Measurements from ENCODE around the gene TTC9B. TPM values are rescaled to one million over a fixed set of nuclear protein-coding genes. Genes with fewer than 3 reads are reported as not detected.

The TTC9B gene
- total and polyA plus RNA-seq, 2 of the 4 experiments (the other 2 are of a cell fraction), result not detected

DNA sequence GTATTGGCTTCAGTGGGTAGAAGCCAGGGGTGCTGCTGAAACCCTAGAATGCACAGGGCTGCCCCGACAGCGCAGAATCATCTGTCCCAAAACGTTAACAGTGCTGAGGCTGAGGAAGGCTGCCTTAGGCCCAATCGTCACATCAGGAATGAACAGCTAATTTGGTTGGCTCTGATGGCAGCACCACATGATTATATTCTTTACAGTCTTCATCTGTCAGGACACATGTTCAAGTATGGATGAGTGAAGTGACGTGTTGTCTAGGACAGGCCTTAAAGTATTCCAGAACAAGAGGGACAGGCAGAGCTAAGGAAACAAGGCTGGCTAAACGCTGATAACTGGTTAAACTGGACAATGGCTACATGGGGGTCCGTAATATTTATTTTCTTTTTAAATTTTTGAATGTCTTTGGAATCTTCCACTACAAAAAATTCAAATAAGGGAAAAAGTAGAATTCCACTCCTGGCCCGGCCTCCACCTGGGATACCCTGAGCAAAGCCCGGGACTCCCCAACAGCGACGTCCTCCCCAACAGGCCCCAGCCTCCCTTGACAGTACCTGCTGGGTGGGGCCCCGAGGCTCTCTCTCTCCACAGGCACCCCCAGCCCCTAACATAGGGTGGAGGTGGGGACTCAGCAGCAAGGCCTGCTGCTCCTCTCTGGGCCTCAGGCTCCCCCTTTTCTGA is 23.1 kb upstream of the TTC9B start:
- Histone ChIP-seq H2BK15ac (ENCODE audit: low read depth, low read length) (no peak overlapping the region), H3K56ac (ENCODE audit: extremely low read depth, insufficient read depth, low read length) (no peak overlapping the region), H3K23ac (ENCODE audit: low read depth, low read length) (no peak overlapping the region), H3K4me2 (ENCODE audit: low read depth, low read length) (no peak overlapping the region), H3K9me1 (ENCODE audit: insufficient read depth, low read length) (peaks cover 9% of the 10 kb centered on the region; the same call in 1 of the 2 replicates), H3K27me3 (ENCODE audit: control insufficient read depth, insufficient read depth, low read length) (no peaks in the 10 kb centered on the region), H4K91ac (ENCODE audit: insufficient read depth, low read depth, low read length) (no peak overlapping the region), H3K14ac (replicated peaks; ENCODE audit: low read depth, low read length) (no peak overlapping the region), H2BK20ac (ENCODE audit: low read depth, low read length) (no peak overlapping the region), H2AK5ac (ENCODE audit: low read depth, low read length) (no peak overlapping the region), H2BK120ac (ENCODE audit: low read depth, low read length) (no peak overlapping the region), H2AFZ (replicated peaks; ENCODE audit: low read length, poor library complexity) (no peak overlapping the region), H3K36me3 (ENCODE audit: control insufficient read depth, insufficient read depth, low read length) (peaks cover 53% of the 10 kb centered on the region), H4K20me1 (ENCODE audit: insufficient read depth, low read length) (peaks cover 3% of the 10 kb centered on the region), H4K8ac (ENCODE audit: low read depth in 2 of 2, low read length in 2 of 2) (no peak overlapping the region), H3K4me3 (ENCODE audit: insufficient read depth, low read depth, low read length) (no peak overlapping the region), H3K9me3 (ENCODE audit: control insufficient read depth, insufficient read depth, low read length) (no peaks in the 10 kb centered on the region), H3K9ac (ENCODE audit: low read depth, low read length) (no peak overlapping the region), H4K5ac (ENCODE audit: low read depth, low read length) (no peak overlapping the region), H3K27ac (ENCODE audit: insufficient read depth, low read length) (no peak overlapping the region), H3K4ac (ENCODE audit: low read depth, low read length) (no peak overlapping the region), H2BK5ac (ENCODE audit: low read depth, low read length, poor library complexity, severe bottlenecking) (no peak overlapping the region), H3K18ac (ENCODE audit: low read depth, low read length) (no peak overlapping the region), H2AK9ac (replicated peaks; ENCODE audit: low read depth, low read length, poor library complexity) (no peak overlapping the region), H3K4me1 (ENCODE audit: control insufficient read depth, insufficient read depth, low read length) (no peaks in the 10 kb centered on the region), H3K79me1 (ENCODE audit: low read depth in 1 of 2, low read length in 2 of 2) (peaks cover 10 to 32% of the 10 kb centered on the region in 2 experiments)
- CTCF ChIA-PET, result no interaction called here
- POLR2A ChIA-PET (ENCODE audit: unreplicated experiment), result no interaction called here
- ATAC-seq (ENCODE audit: low read depth) (no peak), DNase-seq (no peak)
- dilution Hi-C loops (cut with HindIII; ENCODE audit: low sequenced_read_pairs, unreplicated experiment) (no loop called here), in situ Hi-C loops (cut with MboI; ENCODE audit: low sequenced_read_pairs) (no loop called here), intact Hi-C loops (cut with micrococcal nuclease) (no loop called here)
- no CpG with 5 or more reads among the region's 12 CpGs for WGBS, 2 experiments (ENCODE audit: extremely low coverage in 2 of 2, insufficient read length in 1 of 2)
- BruUV-seq (replicated peaks), result no TSS peak
- TF ChIP-seq RAD21 (IDR thresholded peaks at IDR 0.05; ENCODE audit: low read length) (no peak), SMC3 (IDR thresholded peaks at IDR 0.05; ENCODE audit: low read depth, low read length) (no peak), CEBPB (IDR thresholded peaks at IDR 0.05; ENCODE audit: low read depth, low read length) (no peak), MXI1 (IDR thresholded peaks at IDR 0.05; ENCODE audit: borderline replicate concordance, low read depth, low read length) (no peak), POLR2A (IDR thresholded peaks at IDR 0.05; ENCODE audit: low read depth, low read length) (no peak), MAZ (IDR thresholded peaks at IDR 0.05; ENCODE audit: borderline replicate concordance, low read depth, low read length) (no peak), RCOR1 (IDR thresholded peaks at IDR 0.05; ENCODE audit: insufficient replicate concordance, low read length) (no peak), NFE2L2 (IDR thresholded peaks at IDR 0.05; ENCODE audit: low read depth, low read length) (no peak), RFX5 (IDR thresholded peaks at IDR 0.05; ENCODE audit: low read depth, low read length) (no peak), CHD1 (IDR thresholded peaks at IDR 0.05; ENCODE audit: low read depth, low read length) (no peak), MAFK (IDR thresholded peaks at IDR 0.05; ENCODE audit: low read depth, low read length) (no peak), FOS (IDR thresholded peaks at IDR 0.05; ENCODE audit: low read depth, low read length) (no peak)
- TF ChIP-seq, protein P1, sequence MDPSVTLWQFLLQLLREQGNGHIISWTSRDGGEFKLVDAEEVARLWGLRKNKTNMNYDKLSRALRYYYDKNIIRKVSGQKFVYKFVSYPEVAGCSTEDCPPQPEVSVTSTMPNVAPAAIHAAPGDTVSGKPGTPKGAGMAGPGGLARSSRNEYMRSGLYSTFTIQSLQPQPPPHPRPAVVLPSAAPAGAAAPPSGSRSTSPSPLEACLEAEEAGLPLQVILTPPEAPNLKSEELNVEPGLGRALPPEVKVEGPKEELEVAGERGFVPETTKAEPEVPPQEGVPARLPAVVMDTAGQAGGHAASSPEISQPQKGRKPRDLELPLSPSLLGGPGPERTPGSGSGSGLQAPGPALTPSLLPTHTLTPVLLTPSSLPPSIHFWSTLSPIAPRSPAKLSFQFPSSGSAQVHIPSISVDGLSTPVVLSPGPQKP (IDR thresholded peaks at IDR 0.05; ENCODE audit: borderline replicate concordance, low read depth, low read length), result no peak
- TF ChIP-seq, protein P2, sequence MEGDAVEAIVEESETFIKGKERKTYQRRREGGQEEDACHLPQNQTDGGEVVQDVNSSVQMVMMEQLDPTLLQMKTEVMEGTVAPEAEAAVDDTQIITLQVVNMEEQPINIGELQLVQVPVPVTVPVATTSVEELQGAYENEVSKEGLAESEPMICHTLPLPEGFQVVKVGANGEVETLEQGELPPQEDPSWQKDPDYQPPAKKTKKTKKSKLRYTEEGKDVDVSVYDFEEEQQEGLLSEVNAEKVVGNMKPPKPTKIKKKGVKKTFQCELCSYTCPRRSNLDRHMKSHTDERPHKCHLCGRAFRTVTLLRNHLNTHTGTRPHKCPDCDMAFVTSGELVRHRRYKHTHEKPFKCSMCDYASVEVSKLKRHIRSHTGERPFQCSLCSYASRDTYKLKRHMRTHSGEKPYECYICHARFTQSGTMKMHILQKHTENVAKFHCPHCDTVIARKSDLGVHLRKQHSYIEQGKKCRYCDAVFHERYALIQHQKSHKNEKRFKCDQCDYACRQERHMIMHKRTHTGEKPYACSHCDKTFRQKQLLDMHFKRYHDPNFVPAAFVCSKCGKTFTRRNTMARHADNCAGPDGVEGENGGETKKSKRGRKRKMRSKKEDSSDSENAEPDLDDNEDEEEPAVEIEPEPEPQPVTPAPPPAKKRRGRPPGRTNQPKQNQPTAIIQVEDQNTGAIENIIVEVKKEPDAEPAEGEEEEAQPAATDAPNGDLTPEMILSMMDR (conservative IDR thresholded peaks at IDR 0.05; ENCODE audit: low read depth, low read length), result no peak
